Measurements from ENCODE around the gene FBXO9. TPM values are rescaled to one million over a fixed set of nuclear protein-coding genes. Genes with fewer than 3 reads are reported as not detected.
A peak's percentile ranks its signal among the peaks of the same experiment; 100 is the strongest.

Gene FBXO9
- 10 to 100 TPM in 11 of 12 donors, not detected in 1; 62.0 to 95.7 (median 74.5) TPM for polyA plus RNA-seq (ENCODE audit: insufficient read length in 12 of 12)
- long read RNA-seq, donor 1, partial matches to known transcripts, result 28 of 34 reads
- long read RNA-seq, donor 1, other reads (novel, unspliced or antisense), result 5 of 34 reads
- long read RNA-seq, donor 2, partial matches to known transcripts, result 0 of 7 reads
- long read RNA-seq, donor 2, other reads (novel, unspliced or antisense), result 7 of 7 reads
- long read RNA-seq, donor 3, result 0 reads
- long read RNA-seq, donor 4, result 0 reads
- long read RNA-seq, donor 5, partial matches to known transcripts, result 7 of 7 reads
- long read RNA-seq, donor 5, other reads (novel, unspliced or antisense), result 0 of 7 reads
- long read RNA-seq, donor 6, result 0 reads
- long read RNA-seq, donor 7, partial matches to known transcripts, result 6 of 8 reads
- long read RNA-seq, donor 7, other reads (novel, unspliced or antisense), result 0 of 8 reads
- long read RNA-seq, donor 8, partial matches to known transcripts, result 13 of 19 reads
- long read RNA-seq, donor 8, other reads (novel, unspliced or antisense), result 6 of 19 reads
- long read RNA-seq, donor 9, partial matches to known transcripts, result 6 of 6 reads
- long read RNA-seq, donor 9, other reads (novel, unspliced or antisense), result 0 of 6 reads
- long read RNA-seq, donor 10, result 0 reads
- long read RNA-seq, donor 11, partial matches to known transcripts, result 0 of 9 reads
- long read RNA-seq, donor 11, other reads (novel, unspliced or antisense), result 9 of 9 reads

- peak; percentile 42 for DNase-seq
These were observed at the start of gene FBXO9 for GRCh38 chr6:53065266-53066076. Gene FBXO9, plus strand, starts transcription at chr6:53065404. Its CDS starts 386 bp downstream, at chr6:53065790.

GRCh38 chr6:53015486-53015885 is 49.7 kb upstream of the FBXO9 start:
- DNase-seq, result no peak

- no peak for DNase-seq
These were observed 46.8 kb upstream of the FBXO9 start for GRCh38 chr6:53018446-53018845.

DNA sequence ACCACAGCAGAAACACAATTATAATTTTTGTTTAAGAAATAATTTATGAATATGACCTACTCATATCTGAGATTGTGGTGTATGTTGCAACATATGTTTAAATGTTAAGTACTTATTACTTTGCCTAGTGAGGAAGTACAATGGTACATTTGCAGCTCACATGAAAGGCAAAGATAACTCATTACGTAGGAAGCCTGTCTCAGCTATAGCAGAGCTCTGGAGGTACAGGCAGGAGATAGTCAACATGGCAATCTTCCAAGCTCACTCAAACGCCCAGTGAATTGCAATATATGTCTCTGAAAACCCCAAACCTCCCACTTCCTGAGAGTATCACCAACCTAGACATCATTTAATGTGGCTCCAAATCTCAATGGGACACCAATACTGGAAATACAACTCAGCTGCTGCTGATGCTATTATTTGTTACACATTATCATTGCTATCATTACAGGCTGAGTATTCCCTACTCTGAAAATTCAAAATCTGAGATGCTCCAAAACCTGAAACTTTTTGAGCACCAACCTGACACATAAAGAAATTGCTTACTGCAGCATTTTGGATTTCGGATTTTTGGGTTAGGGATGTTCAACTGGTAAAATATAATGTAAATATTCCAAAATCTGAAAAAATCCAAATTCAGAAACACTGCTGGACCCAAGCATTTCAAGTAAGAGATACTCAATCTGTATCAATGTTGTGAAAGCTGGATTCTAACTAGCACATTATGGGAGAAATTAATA is 45.0 kb upstream of the FBXO9 start:
- DNase-seq, result no peak

GRCh38 chr6:53023323-53023722 is 41.9 kb upstream of the FBXO9 start:
- DNase-seq, result no peak

GRCh38 chr6:53026526-53026925 is 38.7 kb upstream of the FBXO9 start:
- no peak for DNase-seq

DNA sequence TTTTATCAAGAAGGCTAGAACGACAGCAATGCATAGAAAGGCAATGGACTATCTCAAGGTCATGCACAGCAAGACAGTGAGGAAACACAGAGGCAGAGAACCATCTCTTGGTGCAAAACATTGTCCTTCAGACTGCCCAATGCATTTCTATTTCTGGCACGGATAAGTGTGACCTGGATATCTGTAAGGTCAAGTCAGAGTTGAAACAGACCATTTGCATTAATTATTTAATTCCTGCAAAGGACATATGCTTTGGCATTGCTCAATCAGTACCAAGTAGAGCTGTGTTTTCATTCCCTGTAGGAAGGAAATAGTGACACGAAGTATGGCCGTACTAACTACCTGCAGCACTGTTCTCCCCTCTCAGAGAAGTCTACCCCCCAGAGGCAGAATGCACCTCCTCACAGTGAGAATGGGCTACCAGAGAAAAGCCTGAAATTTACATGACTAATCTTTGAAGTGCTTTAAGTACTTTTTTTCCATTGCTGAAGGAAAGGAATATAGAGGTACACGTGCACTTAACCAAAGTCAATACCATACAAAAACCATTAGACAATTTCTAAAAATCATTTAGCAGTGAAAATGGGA is 38.0 kb upstream of the FBXO9 start:
- no peak for DNase-seq

GRCh38 chr6:53028467-53028866 is 36.7 kb upstream of the FBXO9 start:
- no peak for DNase-seq

DNA sequence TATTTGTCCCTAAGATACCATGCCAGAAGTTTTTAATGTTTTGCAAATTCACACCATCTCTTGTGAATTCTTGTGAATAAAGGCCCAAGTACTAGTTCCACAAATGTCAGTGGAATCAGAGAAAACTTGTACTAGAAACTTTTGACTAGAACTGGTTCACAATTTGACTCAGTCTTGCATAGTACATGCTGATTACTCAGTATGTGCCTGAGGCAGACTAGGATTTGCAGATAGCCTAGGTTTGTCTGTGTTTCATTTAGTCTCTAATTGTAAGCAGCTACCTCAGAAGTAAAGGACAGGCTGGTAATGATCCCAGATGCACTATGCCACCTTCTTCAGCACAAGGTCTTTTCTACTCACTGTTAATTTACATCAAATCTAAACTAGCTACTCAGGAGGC is 35.9 kb upstream of the FBXO9 start:
- no peak for DNase-seq

DNA sequence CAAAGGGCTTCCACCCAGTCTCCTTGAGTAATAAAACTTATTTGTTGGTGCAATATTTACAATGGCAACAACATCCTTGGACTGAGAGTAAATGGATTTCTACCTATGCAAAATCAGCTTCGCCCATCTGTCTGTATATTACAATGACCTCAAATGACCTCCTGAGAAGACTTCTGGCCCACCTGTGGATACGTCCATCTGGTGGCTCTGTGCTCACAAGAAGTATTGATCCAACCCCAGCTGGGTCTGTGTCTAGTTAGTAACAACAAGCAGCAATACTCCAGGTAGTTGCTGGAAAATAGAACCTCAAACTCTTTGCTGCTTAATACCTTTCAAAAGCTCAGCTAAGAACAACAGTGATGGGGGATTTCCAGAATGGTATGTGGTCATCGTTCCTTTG is 35.4 kb upstream of the FBXO9 start:
- no peak for DNase-seq

- DNase-seq, result no peak
These were observed 33.9 kb upstream of the FBXO9 start for GRCh38 chr6:53031281-53031680.

- peak; percentile 50 for DNase-seq
These were observed 32.4 kb upstream of the FBXO9 start for GRCh38 chr6:53032849-53033248.

DNA sequence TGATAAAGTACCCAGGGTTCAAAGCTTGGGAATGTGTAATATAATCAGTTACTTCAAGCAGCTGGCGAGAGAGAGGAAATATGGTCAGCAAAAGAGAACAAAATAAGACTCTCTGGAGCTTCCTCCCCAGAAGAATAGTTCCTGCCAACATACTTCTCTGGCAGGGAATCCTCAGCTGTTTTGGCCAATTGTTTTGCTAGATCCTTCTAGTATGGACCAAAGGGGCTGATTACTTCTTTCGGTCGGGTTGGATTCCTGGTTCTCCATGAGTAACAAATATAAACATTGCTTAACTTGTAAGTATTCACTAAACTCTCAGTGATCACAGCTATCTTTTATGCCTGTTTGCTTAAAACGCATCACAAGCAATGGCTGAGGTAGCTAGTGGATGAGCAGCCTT is 31.4 kb upstream of the FBXO9 start:
- peak; percentile 76 for DNase-seq

GRCh38 chr6:53035549-53036213 is 29.5 kb upstream of the FBXO9 start:
- DNase-seq, result no peak

DNA sequence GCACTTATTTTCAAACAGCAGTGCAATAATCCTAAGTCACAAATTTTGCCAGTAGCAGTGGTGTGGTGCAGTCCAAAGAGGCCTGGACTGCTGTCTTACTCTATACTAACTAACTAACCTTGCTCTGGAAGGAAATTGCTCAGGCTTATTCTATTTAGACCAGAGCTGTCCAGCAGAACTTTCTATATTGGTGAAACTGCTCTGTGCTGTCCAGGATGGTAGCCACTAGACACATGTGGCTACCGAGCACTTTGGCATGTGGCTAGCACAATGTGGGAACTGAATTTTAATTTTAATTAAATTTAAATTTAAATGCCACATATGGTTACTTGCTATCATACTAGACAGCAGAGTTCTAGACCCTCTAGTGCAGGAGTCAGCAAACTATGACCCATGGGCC is 27.1 kb upstream of the FBXO9 start:
- DNase-seq, result no peak

DNA sequence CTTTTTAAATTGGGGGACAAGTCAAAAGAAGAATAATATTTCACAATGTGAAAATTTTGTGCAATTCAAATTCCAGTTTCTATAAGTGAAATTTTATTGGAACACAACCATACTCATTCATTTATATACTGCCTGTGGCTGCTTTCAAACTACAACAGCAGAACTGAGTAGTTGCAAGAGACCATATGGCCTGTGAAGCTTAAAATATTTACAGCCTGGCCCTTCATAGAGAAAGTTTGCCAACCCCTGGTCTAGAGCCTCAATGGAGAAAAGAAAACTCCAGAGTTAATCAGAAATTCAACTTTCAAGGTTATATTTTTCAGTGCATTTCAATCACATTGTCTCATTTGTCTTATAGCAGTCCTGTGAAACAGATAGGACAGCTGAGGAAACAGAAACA is 26.6 kb upstream of the FBXO9 start:
- DNase-seq, result no peak

GRCh38 chr6:53041356-53041755 is 23.8 kb upstream of the FBXO9 start:
- DNase-seq, result no peak

GRCh38 chr6:53042112-53042511 is 23.1 kb upstream of the FBXO9 start:
- DNase-seq, result no peak

GRCh38 chr6:53043581-53043980 is 21.6 kb upstream of the FBXO9 start:
- no peak for DNase-seq

DNA sequence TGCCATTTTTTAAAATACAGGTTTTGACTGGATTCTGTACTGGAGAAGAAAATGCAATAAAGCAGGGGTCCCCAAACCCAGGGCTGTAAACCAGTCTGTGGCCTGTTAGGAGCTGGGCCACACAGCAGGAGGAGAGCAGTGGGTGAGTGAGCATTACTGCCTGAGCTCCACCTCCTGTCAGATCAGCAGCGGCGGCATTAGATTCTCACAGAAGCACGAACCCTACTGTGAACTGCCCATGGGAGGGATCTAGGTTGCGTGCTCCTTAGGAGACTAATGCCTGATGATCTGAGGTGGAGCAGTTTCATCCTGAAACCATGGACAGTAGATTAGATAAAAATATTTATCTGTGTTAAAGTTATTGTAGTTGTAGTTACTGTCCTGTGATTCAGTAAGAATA is 21.1 kb upstream of the FBXO9 start:
- DNase-seq, result no peak

GRCh38 chr6:53044572-53044971 is 20.6 kb upstream of the FBXO9 start:
- no peak for DNase-seq

All from muscle of arm (tissue), 14 donors.